ENCODE results near the gene PTPN4.

The PTPN4 gene

DNA sequence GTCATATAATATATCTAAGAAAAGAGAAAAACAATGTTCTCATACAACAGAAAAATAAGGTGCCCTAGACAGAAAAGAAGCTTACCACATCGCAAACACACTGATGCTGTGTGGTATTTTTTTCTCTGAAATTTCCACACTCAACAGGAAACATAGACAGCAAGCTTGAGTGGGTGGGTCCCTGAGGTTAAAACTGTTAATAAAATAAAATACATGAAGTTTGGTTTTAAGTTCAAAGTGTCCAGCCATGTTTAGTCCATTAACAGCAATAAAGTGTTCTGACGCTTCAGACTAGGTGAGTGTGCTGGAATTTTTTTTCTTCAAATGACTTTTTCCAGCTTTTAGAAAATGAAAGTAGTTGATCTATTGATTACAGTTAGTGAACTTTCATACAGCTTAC is 169.8 kb downstream of the PTPN4 start:
- TF ChIP-seq, protein P1, sequence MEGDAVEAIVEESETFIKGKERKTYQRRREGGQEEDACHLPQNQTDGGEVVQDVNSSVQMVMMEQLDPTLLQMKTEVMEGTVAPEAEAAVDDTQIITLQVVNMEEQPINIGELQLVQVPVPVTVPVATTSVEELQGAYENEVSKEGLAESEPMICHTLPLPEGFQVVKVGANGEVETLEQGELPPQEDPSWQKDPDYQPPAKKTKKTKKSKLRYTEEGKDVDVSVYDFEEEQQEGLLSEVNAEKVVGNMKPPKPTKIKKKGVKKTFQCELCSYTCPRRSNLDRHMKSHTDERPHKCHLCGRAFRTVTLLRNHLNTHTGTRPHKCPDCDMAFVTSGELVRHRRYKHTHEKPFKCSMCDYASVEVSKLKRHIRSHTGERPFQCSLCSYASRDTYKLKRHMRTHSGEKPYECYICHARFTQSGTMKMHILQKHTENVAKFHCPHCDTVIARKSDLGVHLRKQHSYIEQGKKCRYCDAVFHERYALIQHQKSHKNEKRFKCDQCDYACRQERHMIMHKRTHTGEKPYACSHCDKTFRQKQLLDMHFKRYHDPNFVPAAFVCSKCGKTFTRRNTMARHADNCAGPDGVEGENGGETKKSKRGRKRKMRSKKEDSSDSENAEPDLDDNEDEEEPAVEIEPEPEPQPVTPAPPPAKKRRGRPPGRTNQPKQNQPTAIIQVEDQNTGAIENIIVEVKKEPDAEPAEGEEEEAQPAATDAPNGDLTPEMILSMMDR (conservative IDR thresholded peaks at IDR 0.05): no peak
- TF ChIP-seq ZFX (IDR thresholded peaks at IDR 0.05): no peak
- H3K27ac ChIP-seq: no peak overlapping the region

DNA sequence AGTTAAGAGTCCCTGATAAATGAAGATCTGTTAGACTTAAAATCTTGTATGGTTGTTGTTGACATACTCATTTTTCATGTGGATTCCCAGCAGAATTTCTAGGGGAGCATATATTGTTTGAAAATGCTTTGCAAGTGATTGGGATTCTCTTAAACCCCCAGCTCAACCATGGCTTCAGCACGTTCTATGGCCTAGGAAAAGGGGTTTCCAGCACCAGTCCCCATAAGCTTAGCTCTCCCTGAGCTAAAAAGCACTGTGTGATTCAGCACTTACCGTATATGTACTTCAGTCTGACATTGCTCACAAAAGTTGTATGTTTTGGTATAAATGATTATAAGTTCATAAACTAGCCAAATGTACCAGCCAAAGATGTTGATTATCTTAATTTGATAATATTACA is 173.1 kb downstream of the PTPN4 start:
- TF ChIP-seq, protein P1 (conservative IDR thresholded peaks at IDR 0.05): no peak
- no peak for TF ChIP-seq ZFX (IDR thresholded peaks at IDR 0.05)
- H3K27ac ChIP-seq: no peak overlapping the region

DNA sequence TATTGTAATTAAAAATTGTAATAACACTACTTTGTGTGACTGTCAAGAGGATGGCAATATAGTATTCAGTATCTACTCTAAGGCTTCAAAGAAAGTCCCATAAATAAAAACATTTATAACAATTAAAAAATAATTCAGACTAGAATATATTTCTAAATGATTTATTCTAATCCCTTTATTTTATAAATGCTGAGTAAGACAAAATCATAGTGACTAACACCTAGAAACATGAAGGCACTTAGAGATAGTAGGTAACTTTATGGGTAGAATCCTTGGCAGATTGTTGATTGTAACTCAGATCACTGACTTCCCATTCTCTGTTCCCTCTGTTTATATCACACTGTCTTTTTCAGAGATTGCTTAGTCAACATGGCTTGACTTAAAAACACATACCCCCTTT is 174.6 kb downstream of the PTPN4 start:
- no peak overlapping the region for H3K27ac ChIP-seq

DNA sequence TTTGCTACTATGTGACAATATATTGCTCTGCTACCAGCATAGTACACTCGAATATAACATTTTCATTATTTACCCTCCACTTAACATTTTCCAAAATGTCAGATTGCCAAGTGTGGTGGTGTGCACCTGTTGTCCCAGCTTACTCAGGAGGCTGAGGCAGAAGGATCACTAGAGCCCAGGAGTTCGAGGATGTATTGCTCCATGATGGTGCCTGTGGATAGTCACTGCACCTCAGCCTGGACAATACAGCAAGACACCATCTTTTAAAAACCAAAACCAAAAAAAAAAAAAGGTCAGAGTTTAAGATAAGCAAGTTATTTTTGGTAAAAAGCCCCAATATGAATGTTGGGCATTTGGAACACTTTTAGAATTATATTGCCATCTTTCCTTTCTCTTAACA is 178.0 kb downstream of the PTPN4 start:
- no peak overlapping the region for H3K27ac ChIP-seq
- no peak for TF ChIP-seq ZFX (IDR thresholded peaks at IDR 0.05)
- TF ChIP-seq, protein P1 (conservative IDR thresholded peaks at IDR 0.05): no peak

More for the DNA sequence above, 174.6 kb downstream of the PTPN4 start:
- TF ChIP-seq, protein P1 (conservative IDR thresholded peaks at IDR 0.05): no peak
- TF ChIP-seq ZFX (IDR thresholded peaks at IDR 0.05): no peak

DNA sequence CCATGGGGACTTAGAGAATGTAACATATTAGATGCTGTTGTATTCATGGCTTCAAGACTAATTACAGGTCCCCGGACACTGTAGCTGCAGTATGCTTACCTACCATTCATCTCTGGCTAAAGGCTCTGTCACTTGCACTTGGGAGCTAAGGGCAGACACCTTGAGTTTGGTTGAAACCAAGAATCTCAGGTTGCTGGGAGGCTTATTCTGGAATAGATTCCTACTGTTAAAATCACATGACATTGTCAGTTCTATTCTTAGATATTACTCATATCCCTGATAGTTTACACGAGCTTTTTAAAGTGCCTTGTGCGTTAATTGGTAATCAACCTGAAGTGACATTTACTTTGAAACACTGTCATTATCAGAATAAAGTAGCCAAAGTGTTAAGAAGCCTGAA is 180.2 kb downstream of the PTPN4 start:
- TF ChIP-seq, protein P1 (conservative IDR thresholded peaks at IDR 0.05): no peak
- no peak for TF ChIP-seq ZFX (IDR thresholded peaks at IDR 0.05)
- no peak overlapping the region for H3K27ac ChIP-seq

DNA sequence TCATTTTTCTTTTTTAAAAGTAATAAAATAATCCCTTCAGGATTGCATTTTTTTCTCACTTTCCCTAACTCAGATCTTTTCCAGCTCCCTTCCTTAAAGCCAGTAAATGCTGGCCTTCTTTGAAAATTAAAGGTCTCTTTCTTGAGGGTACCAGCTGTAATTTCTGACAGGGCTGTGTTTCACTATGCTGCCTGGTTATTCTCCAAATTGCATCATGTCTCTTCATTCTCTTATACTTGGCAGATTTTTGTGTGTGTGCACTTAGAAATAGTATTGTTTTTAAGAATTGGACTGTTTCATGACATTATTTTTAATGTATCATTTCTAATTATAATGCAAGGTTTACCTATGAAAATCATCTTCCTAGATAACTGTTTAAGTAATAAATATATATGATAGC is 181.1 kb downstream of the PTPN4 start:
- no peak for TF ChIP-seq ZFX (IDR thresholded peaks at IDR 0.05)
- TF ChIP-seq, protein P1 (conservative IDR thresholded peaks at IDR 0.05): no peak
- no peak overlapping the region for H3K27ac ChIP-seq

DNA sequence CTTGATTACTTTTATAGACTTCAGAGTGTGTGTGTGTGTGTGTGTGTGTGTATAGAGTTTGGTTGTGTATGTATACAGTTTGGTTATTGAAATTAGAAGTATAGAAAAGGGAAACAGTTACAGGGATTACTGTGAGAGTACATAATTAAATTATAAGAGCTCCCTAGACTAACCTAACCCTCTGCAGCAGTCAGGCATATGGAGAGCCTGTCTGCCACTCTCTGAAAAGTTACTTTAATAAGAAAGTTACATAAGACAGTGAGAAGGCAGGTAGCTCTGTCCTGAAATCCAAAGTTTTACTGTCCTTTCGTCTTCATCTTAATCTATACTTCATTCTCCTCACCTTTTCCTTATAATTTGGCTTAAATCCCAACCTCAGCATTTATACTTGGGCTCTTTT is 181.7 kb downstream of the PTPN4 start:
- no peak overlapping the region for H3K27ac ChIP-seq
- TF ChIP-seq, protein P1 (conservative IDR thresholded peaks at IDR 0.05): no peak
- TF ChIP-seq ZFX (IDR thresholded peaks at IDR 0.05): no peak
